ENCODE measurements around the gene MBNL2. TPM values are rescaled to one million over a fixed set of nuclear protein-coding genes. Genes with fewer than 3 reads are reported as not detected.

MBNL2 gene
- total and polyA plus RNA-seq, 8 donors = 75.9 to 105 (median 90.5) TPM

DNA sequence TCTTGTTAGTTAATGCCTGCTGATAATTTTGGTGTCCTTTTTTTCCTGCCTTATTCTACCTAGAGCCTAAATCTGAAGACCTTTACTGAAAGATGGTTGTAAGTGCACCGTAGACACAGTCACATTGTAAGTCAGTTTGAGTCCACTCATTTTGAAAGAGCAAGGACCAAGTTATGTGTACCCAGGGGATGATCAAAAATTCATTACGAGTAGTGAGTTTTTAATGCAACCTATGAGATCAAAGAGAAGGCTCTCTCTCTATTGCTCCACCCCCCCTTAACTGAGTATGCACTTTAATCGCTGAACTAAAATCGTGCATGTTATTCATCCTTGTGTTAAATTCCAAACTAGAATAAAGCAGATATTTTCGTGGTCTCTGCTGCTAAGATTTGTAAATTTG is 213.7 kb downstream of the MBNL2 start:
- intact Hi-C loops (cut with DNase I) = no loop called here
- Histone ChIP-seq H3K36me3 (no peaks in the 10 kb centered on the region), H3K4me1 (peaks cover 13 to 46% of the 10 kb centered on the region in 2 donors), H3K9me3 (no peaks in the 10 kb centered on the region), H3K27ac (no peak overlapping the region), H3K4me3 (peak overlapping the region; percentile 66 to 82), H3K27me3 (no peaks in the 10 kb centered on the region)
- no peak for DNase-seq
- no peak for ATAC-seq
- TF ChIP-seq, protein P1, sequence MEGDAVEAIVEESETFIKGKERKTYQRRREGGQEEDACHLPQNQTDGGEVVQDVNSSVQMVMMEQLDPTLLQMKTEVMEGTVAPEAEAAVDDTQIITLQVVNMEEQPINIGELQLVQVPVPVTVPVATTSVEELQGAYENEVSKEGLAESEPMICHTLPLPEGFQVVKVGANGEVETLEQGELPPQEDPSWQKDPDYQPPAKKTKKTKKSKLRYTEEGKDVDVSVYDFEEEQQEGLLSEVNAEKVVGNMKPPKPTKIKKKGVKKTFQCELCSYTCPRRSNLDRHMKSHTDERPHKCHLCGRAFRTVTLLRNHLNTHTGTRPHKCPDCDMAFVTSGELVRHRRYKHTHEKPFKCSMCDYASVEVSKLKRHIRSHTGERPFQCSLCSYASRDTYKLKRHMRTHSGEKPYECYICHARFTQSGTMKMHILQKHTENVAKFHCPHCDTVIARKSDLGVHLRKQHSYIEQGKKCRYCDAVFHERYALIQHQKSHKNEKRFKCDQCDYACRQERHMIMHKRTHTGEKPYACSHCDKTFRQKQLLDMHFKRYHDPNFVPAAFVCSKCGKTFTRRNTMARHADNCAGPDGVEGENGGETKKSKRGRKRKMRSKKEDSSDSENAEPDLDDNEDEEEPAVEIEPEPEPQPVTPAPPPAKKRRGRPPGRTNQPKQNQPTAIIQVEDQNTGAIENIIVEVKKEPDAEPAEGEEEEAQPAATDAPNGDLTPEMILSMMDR (IDR thresholded peaks at IDR 0.05) = no peak

DNA sequence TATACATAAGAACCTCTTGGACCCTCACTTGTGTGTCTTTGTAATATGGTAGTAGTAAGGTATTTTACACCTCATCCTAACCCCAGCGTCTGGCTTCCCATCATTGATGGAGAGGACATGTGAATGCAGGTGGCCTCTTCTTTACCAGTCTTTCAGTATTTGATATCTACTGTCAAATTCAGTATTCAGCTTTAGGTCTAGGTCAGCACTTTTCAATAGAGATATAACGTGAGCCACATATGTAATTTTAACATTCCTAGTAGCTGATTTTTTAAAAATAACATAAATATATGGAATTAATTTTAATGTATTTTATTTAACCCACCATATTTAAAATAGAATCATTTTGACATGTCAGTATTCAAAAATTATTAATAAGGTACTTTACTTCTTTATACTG is 214.7 kb downstream of the MBNL2 start:
- Histone ChIP-seq H3K27me3 (no peaks in the 10 kb centered on the region), H3K9me3 (no peaks in the 10 kb centered on the region), H3K27ac (no peak overlapping the region), H3K4me3 (peak overlapping the region in 1 of 2 donors; percentile 82), H3K4me1 (peaks cover 13 to 46% of the 10 kb centered on the region in 2 donors), H3K36me3 (no peaks in the 10 kb centered on the region)
- ATAC-seq (no peak), DNase-seq (no peak)
- intact Hi-C loops (cut with DNase I) = no loop called here
- TF ChIP-seq, protein P1 (IDR thresholded peaks at IDR 0.05) = no peak

DNA sequence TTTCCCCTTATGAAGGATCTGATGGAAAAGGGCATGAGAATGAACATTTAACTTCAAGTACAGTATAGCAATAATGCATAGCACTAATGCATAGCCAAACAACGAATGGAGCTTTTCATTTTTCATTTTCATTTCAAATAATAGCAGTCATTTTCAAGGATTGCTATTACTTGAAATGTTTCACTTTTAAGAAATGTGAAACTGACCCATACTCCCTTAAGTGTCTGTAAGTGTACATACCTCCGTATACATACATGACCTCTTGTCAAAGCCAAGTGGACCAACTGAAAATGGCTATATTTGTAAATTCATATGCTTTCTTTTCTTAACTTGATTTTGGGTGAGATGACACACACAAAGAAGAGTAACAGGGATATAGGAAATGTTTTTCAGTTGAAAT is 215.6 kb downstream of the MBNL2 start:
- intact Hi-C loops (cut with DNase I) = no loop called here
- no peaks in the 10 kb centered on the region for H3K36me3 ChIP-seq
- H3K4me3 ChIP-seq = no peak overlapping the region
- no peaks in the 10 kb centered on the region for H3K9me3 ChIP-seq
- DNase-seq (no peak), ATAC-seq (no peak)
- TF ChIP-seq, protein P1 (IDR thresholded peaks at IDR 0.05) = no peak
- peaks cover 13 to 41% of the 10 kb centered on the region in 2 donors for H3K4me1 ChIP-seq
- no peak overlapping the region for H3K27ac ChIP-seq
- H3K27me3 ChIP-seq = no peaks in the 10 kb centered on the region

DNA sequence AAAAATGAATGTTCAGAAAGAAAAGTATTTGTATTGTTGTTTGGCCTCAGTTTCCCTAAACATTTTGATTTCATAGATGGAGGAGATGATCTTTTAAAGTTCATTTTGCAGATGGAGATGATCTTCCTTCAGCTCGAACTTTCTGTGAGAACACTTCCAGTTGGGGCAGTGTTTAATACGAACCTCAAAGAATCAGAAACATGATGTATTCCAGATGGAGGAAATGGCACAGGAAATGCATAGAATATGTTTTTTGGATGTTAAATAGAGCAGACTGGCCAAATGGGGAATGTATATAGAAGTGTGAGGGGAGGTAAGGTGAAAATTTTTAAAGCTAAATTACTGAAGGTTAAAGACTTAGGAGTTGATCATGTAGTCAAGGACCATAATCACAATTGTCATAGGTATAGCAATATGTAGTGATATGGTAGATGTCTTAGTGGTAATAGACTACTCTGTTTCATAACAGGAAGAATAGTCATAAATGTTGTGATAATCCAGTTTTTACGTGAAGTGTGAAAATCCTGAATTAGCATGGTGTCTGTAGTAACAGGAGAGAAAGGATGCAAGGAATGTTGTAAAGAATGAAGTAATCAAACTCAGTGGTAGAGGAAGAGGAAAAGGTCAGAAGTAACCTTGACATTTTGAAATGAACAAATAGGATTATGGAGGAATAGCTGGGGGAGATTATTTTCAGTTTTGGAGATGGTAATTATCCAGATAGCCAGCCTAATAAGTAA is 216.9 kb downstream of the MBNL2 start:
- Histone ChIP-seq H3K27ac (no peak overlapping the region), H3K4me3 (no peak overlapping the region), H3K9me3 (no peaks in the 10 kb centered on the region), H3K4me1 (peaks cover 13 to 41% of the 10 kb centered on the region in 2 donors), H3K36me3 (no peaks in the 10 kb centered on the region), H3K27me3 (no peaks in the 10 kb centered on the region)
- DNase-seq = peak in 1 of 4 donors; percentile 37
- ATAC-seq = no peak
- intact Hi-C loops (cut with DNase I) = no loop called here
- TF ChIP-seq, protein P1 (IDR thresholded peaks at IDR 0.05) = no peak

DNA sequence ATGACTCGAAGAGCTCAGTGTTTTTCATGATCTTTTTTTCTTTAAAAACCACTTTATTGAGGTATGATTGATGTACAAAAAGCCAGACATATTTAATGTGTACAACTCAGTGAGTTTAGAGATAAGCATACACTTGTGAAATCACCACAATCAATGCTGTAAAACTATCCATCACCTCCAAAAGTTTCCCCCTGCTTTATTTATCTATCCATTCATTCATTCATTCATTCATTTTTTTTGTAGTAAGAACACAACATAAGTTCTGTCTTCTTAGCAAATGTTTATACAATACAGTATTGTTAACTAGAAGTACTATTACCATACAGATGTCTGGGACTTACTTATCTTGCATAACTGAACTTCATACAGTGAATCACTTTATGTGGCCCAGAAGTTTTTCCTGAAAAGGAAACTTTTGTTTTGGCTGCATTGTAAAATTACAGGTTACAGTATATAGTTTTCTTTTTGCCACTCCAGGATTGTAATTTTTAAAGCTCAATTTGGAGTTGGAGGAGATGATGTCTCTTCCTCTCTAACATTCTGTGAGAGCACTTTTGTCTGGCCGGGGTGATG is 218.6 kb downstream of the MBNL2 start:
- TF ChIP-seq, protein P1 (IDR thresholded peaks at IDR 0.05) = no peak
- Histone ChIP-seq H3K9me3 (no peaks in the 10 kb centered on the region), H3K27me3 (no peaks in the 10 kb centered on the region), H3K4me1 (peaks cover 13 to 32% of the 10 kb centered on the region in 2 donors), H3K4me3 (no peak overlapping the region), H3K27ac (no peak overlapping the region), H3K36me3 (no peaks in the 10 kb centered on the region)
- DNase-seq (no peak), ATAC-seq (no peak)
- intact Hi-C loops (cut with DNase I) = no loop called here
